K562 (cell line): ENCODE data around the gene FMN1. TPM values are rescaled to one million over a fixed set of nuclear protein-coding genes. Genes with fewer than 3 reads are reported as not detected.
A peak's percentile ranks its signal among the peaks of the same experiment; 100 is the strongest.

Source experiments
- ATAC-seq: fragments of 200-7000 bp; cut with Tn5 transposase; 3 replicates; pipeline ENCODE4 v1.9.1; 2020; ENCODE audit warnings: moderate library complexity
- BruUV-seq: library from RNA; stranded (reverse); fragments of 400-500 nt; replicated peaks from 2 replicates; lab custom pipeline; 2021; lab: Mats Ljungman, UMichigan
- CTCF ChIA-PET: fragments of 300-600 bp; formaldehyde crosslinking; extraction: SDS; loops from one replicate; lab custom pipeline; 2021; ENCODE audit warnings: low intra/inter-chr PET ratio; lab: Yijun Ruan, JAX
- POLR2A ChIA-PET: fragments of 300-600, 350-650 bp; sonication (Branson Sonifier 250); formaldehyde crosslinking; extraction: SDS; loops from one replicate; lab custom pipeline; 2021; ENCODE audit warnings: antibody characterized with exemption, inconsistent platforms; lab: Yijun Ruan, JAX
- DNase-seq, 4 experiments: peaks; one replicate each; pipeline versions ENCODE4 v3.0.0 to v3.0.0-alpha.2; 2011 to 2018; ENCODE audit warnings: low spot score in 3 of 4, mixed read lengths in 3 of 4; ENCODE audit errors: extremely low read depth in 1 of 4
- FAIRE-seq: peaks from 2 replicates; lab custom pipeline; 2011; peaks lifted over from hg19 to GRCh38; lab: Jason Lieb, UNC
- H2AFZ ChIP-seq: 2 replicates; pipeline ENCODE4 v1.6.0; 2011; ENCODE audit warnings: low read depth, low read length, control low read depth, inconsistent platforms
- H3K27ac ChIP-seq: fragments of 200-600 bp; 3 replicates; pipeline ENCODE4 v1.8.0; 2011; ENCODE audit warnings: low read depth, mild to moderate bottlenecking, control low read depth, inconsistent platforms, low read length, moderate library complexity, mixed read lengths; ENCODE audit errors: extremely low read depth
- H3K27me3 ChIP-seq, 2 experiments: fragments of 300-600 bp in 1 of 2; 2 replicates in 1 of 2; 3 replicates in 1 of 2; pipeline versions ENCODE4 v1.6.0 to v1.8.0; 2011; ENCODE audit warnings: inconsistent platforms in 2 of 2, low read length in 2 of 2, mild to moderate bottlenecking in 1 of 2, mixed read lengths in 1 of 2, moderate library complexity in 1 of 2; ENCODE audit not compliant: control insufficient read depth in 2 of 2, insufficient read depth in 2 of 2
- H3K36me3 ChIP-seq: fragments of 300-600 bp; 3 replicates; pipeline ENCODE4 v1.8.0; 2011; ENCODE audit warnings: mild to moderate bottlenecking, low read length, inconsistent platforms; ENCODE audit not compliant: control insufficient read depth, insufficient read depth
- H3K4me1 ChIP-seq, 2 experiments: fragments of 200-600 bp in 1 of 2; replicated peaks in 1 of 2; 2 replicates in 1 of 2; 3 replicates in 1 of 2; pipeline versions ENCODE4 v1.5.1 to v1.8.0; 2011; ENCODE audit warnings: inconsistent platforms in 2 of 2, low read length in 2 of 2, mild to moderate bottlenecking in 1 of 2, mixed read lengths in 1 of 2, moderate library complexity in 1 of 2; ENCODE audit not compliant: control insufficient read depth in 2 of 2, insufficient read depth in 2 of 2
- H3K4me2 ChIP-seq: 2 replicates; pipeline ENCODE4 v1.6.1; 2011; ENCODE audit warnings: low read length, control low read depth, inconsistent platforms, mixed read lengths; ENCODE audit not compliant: insufficient read depth
- H3K4me3 ChIP-seq: fragments of 200-600 bp; sonication (generic), shearing (Covaris generic); 2 replicates; pipeline ENCODE4 v1.5.1; 2016; ENCODE audit warnings: control low read depth, inconsistent platforms
- H3K79me2 ChIP-seq: fragments of 200-600 bp; 3 replicates; pipeline ENCODE4 v1.8.0; 2011; ENCODE audit warnings: low read length, inconsistent platforms; ENCODE audit not compliant: control insufficient read depth, insufficient read depth
- H3K9ac ChIP-seq, 2 experiments: 2 replicates each; pipeline versions ENCODE4 v1.6.0 to v1.6.1; 2011; ENCODE audit warnings: low read depth in 2 of 2, low read length in 2 of 2, control low read depth in 1 of 2, inconsistent platforms in 1 of 2, mild to moderate bottlenecking in 1 of 2, mixed read lengths in 1 of 2; ENCODE audit not compliant: insufficient read depth in 1 of 2
- H3K9me1 ChIP-seq: one replicate; pipeline ENCODE4 v1.6.0; 2011; ENCODE audit warnings: inconsistent platforms, mild to moderate bottlenecking, low read length, moderate library complexity; ENCODE audit not compliant: control insufficient read depth, insufficient read depth
- H3K9me3 ChIP-seq: replicated peaks from 2 replicates; pipeline ENCODE4 v1.5.1; 2011; ENCODE audit warnings: low read depth, low read length, inconsistent platforms; ENCODE audit not compliant: control insufficient read depth, insufficient read depth
- H4K20me1 ChIP-seq: replicated peaks from 2 replicates; pipeline ENCODE4 v1.6.1; 2011; ENCODE audit warnings: low read length, inconsistent platforms, mixed read lengths; ENCODE audit not compliant: control insufficient read depth, insufficient read depth
- CTCF ChIP-seq, 3 experiments: IDR thresholded peaks in 2 of 3; conservative IDR thresholded peaks in 1 of 3; 2 replicates each; pipeline ENCODE4 v1.5.1; 2011 to 2012; ENCODE audit warnings: low read length in 3 of 3, mild to moderate bottlenecking in 3 of 3, control low read depth in 2 of 3, improper control_type of control experiment in 1 of 3, inconsistent platforms in 1 of 3, low read depth in 1 of 3, mixed read lengths in 1 of 3, moderate library complexity in 1 of 3; ENCODE audit not compliant: insufficient read depth in 2 of 3
- HNRNPH1 ChIP-seq: fragments of 200-400 bp; formaldehyde crosslinking; optimal IDR thresholded peaks from 2 replicates; pipeline ENCODE3; 2017; ENCODE audit warnings: low read depth, mild to moderate bottlenecking, low read length, moderate library complexity
- NFRKB ChIP-seq: fragments of 450-650 bp; IDR thresholded peaks from 2 replicates; pipeline ENCODE4 v1.6.1; 2016; ENCODE audit warnings: low read depth
- RAD21 ChIP-seq, 2 experiments: fragments of 250-450 bp in 1 of 2; fragments of 450-650 bp in 1 of 2; sonication (Bioruptor Pico) in 1 of 2; formaldehyde crosslinking in 1 of 2; IDR thresholded peaks in 1 of 2; conservative IDR thresholded peaks in 1 of 2; 2 replicates each; pipeline versions ENCODE4 v1.4.0 to v1.8.0; 2020 to 2022; ENCODE audit warnings: mild to moderate bottlenecking in 2 of 2, moderate library complexity in 1 of 2
- RFX1 ChIP-seq: fragments of 450-650 bp; IDR thresholded peaks from 2 replicates; pipeline ENCODE4 v1.6.1; 2016; ENCODE audit warnings: mild to moderate bottlenecking, moderate library complexity
- RNF219 ChIP-seq: fragments of 250-450 bp; sonication (Bioruptor Pico); IDR thresholded peaks from 2 replicates; pipeline ENCODE4 v1.5.0; 2022; ENCODE audit warnings: mild to moderate bottlenecking
- SFPQ ChIP-seq: fragments of 200-400 bp; formaldehyde crosslinking; IDR thresholded peaks from 2 replicates; pipeline ENCODE4 v1.6.1; 2017; ENCODE audit warnings: mild to moderate bottlenecking, low read depth, low read length, moderate library complexity
- SOX6 ChIP-seq: fragments of 450-650 bp; IDR thresholded peaks from 2 replicates; pipeline ENCODE4 v1.6.1; 2014; ENCODE audit warnings: mild to moderate bottlenecking
- WGBS: fragments of 100-300 bp; shearing (Covaris generic); methylation state at CpG from one replicate; pipeline ENCODE4 v1.1.6; 2016; ENCODE audit warnings: low coverage, mixed read lengths; ENCODE audit not compliant: insufficient coverage; ENCODE audit errors: missing lambda C conversion rate; 5-methylcytosine and 5-hydroxymethylcytosine counted together
- in situ Hi-C: fragments of 300-500 bp; cut with MboI; formaldehyde crosslinking; loops from 4 replicates; pipeline ENCODE4 v1.15.0; 2018; ENCODE audit warnings: inconsistent platforms, mixed read lengths
- intact Hi-C: fragments of 100-400 bp; cut with micrococcal nuclease; formaldehyde crosslinking; loops from 2 replicates; pipeline ENCODE4 v1.14.2; 2022
- polyA plus RNA-seq, 8 experiments: library from polyadenylated mRNA; depleted of rRNA in 4 of 8; stranded (reverse) in 5 of 8; unstranded in 3 of 8; fragments of >200 nt; fragmentation: Nextera tagmentation in 2 of 8; fragmentation: Illumina TruSeq in 1 of 8; extraction: Ambion mirVana in 2 of 8; extraction: Trizol in 1 of 8; gene quantifications; 2 replicates each; pipeline versions ENCODE4 v1.2.1 to v1.2.3, GENCODE V29; 2011 to 2014; ENCODE audit warnings: inconsistent platforms in 1 of 8, missing spikeins in 1 of 8
- total RNA-seq, 7 experiments: library from RNA; depleted of rRNA in 6 of 7; stranded (reverse); fragments of >200 nt in 6 of 7; fragmentation: Illumina TruSeq in 2 of 7; extraction: Trizol in 2 of 7; gene quantifications; 2 replicates each; pipeline versions ENCODE4 v1.2.1 to v1.2.3, GENCODE V29; 2011 to 2021; ENCODE audit warnings: low replicate concordance in 1 of 7

FMN1 gene
- total and polyA plus RNA-seq, 9 of the 15 experiments (the other 6 are each of a cell fraction or from before 2014, with no cell fraction given) = 0.03 to 0.07 (median 0.04) TPM; not detected in 6

GRCh38 chr15:33236841-33237509, 42.5 kb upstream of the FMN1 start (continued):
- TF ChIP-seq SFPQ = no peak
- no peak for TF ChIP-seq HNRNPH1
- TF ChIP-seq SOX6 = no peak
- no peak for TF ChIP-seq NFRKB

- Histone ChIP-seq H3K36me3 (no peaks in the 10 kb centered on the region), H3K4me3 (no peak overlapping the region), H2AFZ (no peak overlapping the region), H3K9ac (no peak overlapping the region), H3K4me1 (no peaks in the 10 kb centered on the region), H3K9me3 (no peaks in the 10 kb centered on the region), H3K79me2 (no peaks in the 10 kb centered on the region), H3K27me3 (peaks cover 0 to 5% of the 10 kb centered on the region in 2 experiments; a peak in 1 of 5 replicates), H4K20me1 (no peaks in the 10 kb centered on the region; the same call in 1 of the 2 replicates), H3K4me2 (no peak overlapping the region), H3K27ac (no peak overlapping the region), H3K9me1 (no peaks in the 10 kb centered on the region)
- intact Hi-C loops (no loop called here), in situ Hi-C loops (no loop called here)
- no peak for ATAC-seq
- TF ChIP-seq CTCF (IDR thresholded peaks at IDR 0.05 in 2 of 3, conservative IDR thresholded peaks at IDR 0.05 in 1 of 3; ENCODE audit: insufficient read depth in 2 of 3, low read depth in 1 of 3, low read length in 3 of 3) (peak; percentile 29 to 55 (median 40); a peak in 4 of 6 replicates), RAD21 (CRISPR knock-in tag; conservative IDR thresholded peaks at IDR 0.05 in 1 of 2, IDR thresholded peaks at IDR 0.05 in 1 of 2) (peak; percentile 21 to 49; a peak in 3 of 4 replicates), RFX1 (peak; percentile 21; the same call in 1 of the 2 replicates), RNF219 (CRISPR knock-in tag) (no peak)
- no peak for FAIRE-seq
- CTCF ChIA-PET = interaction anchor here (1.0 to 1.2 kb wide), 2 partner anchors 374 to 467 kb away, joined by 3 to 4 read pairs; no protein-coding TSS in a partner anchor
- POLR2A ChIA-PET = no interaction called here
- BruUV-seq = no TSS peak
- WGBS = 2% methylated on average over 5 of the region's 5 CpGs
- DNase-seq = peak in 2 of 4 experiments; percentile 13 to 22
Observed at GRCh38 chr15:33234020-33234461, 39.5 kb upstream of the FMN1 start.
